Measurements from ENCODE around the gene MFSD6. TPM values are rescaled to one million over a fixed set of nuclear protein-coding genes. Genes with fewer than 3 reads are reported as not detected.

Gene MFSD6
- total and polyA plus RNA-seq, 10 donors: 5.0 to 130 (median 46.9) TPM

DNA sequence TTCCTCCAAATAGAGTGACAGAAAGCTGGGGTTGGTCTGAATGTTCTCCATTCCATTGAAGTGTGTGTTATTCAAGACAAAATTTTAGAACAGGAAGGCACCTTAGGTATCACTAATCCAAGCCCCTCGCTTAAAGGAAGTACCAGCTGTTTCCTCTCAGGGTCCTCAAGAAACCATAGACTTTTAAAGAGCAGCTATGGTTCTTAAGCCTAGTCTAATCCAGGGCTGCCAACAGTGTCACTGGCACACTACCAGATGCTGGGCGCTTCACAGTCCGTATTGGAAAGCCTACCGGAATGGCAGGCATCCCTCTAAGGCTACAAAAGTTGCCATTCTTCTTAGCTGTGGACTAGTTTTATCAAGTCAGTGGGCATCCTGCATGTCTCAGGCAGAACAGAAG lies 124.4 kb downstream of the MFSD6 start:
- DNase-seq: no peak
- TF ChIP-seq POLR2A (IDR thresholded peaks at IDR 0.05) (no peak), POLR2AphosphoS5 (IDR thresholded peaks at IDR 0.05) (no peak), CTCF (IDR thresholded peaks at IDR 0.05 in 8 of 11, conservative IDR thresholded peaks at IDR 0.05 in 3 of 11) (no peak)
- H3K36me3 ChIP-seq: no peaks in the 10 kb centered on the region
- peaks cover 3 to 83% (median 39%) of the 10 kb centered on the region in 6 donors for H3K4me1 ChIP-seq
- H3K27ac ChIP-seq: peak overlapping the region in 5 of 8 donors; percentile 17 to 98 (median 98)
- no peaks in the 10 kb centered on the region for H3K27me3 ChIP-seq (replicated peaks in 1 of 7)
- intact Hi-C loops (cut with DNase I; ENCODE audit: low total_unique reads): loop anchor here (10.0 kb wide), 1 partner anchor 112 kb away; the partner anchor contains the start of gene NAB1
- H3K4me3 ChIP-seq: no peak overlapping the region
- 35 to 62% (median 43%) methylated on average over 3 to 4 of the region's 4 CpGs for WGBS, 5 donors
- H3K9me3 ChIP-seq: peaks cover 0 to 13% (median 9%) of the 10 kb centered on the region in 8 donors

DNA sequence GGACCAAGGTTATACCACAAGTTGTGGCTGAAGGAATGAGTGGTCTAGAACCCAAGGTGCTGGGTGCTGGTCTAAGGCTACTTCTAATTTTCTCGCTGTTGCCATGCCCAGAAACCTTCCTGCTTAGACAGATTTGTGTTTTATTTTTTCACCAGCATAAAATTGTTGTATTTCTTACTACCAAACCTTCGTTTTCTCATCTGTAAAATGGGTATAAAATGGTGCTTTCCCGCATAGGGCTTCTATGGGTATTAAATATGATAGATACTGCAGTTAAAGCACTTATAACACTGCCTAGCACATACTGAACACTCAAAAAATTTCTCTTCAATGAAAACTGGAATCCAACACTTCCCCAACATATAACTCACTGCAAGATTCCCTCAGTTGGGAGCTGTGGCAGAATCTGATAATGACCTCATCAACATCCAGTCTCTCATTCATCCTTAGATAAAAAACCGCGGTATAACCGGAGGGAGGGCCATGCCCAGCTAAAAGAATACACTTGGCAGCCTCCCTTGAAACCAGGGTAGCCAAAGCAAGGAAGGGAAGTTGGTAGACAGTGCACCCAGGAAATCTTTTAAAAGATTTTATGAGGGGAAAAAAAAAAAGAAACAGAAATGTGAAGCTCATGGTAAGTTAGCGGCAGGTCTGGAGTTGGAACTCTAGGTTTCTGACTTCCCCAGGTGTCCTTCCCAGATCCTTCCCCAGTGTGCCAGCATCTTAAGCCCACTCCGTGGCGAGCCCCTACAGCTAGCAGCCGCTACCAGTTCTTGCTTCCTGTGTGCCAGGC lies 125.2 kb downstream of the MFSD6 start:
- WGBS, 5 donors: 39 to 63% (median 51%) methylated on average over 10 of the region's 10 CpGs
- peak overlapping the region; percentile 61 to 82 (median 74) for H3K4me3 ChIP-seq
- H3K27me3 ChIP-seq (replicated peaks in 1 of 7): no peaks in the 10 kb centered on the region
- H3K9me3 ChIP-seq: peaks cover 0 to 21% (median 17%) of the 10 kb centered on the region in 8 donors
- H3K4me1 ChIP-seq: peaks cover 3 to 75% (median 37%) of the 10 kb centered on the region in 6 donors
- H3K36me3 ChIP-seq: no peaks in the 10 kb centered on the region
- no peak for DNase-seq
- intact Hi-C loops (cut with DNase I; ENCODE audit: low total_unique reads): loop anchor here (10.0 kb wide), 1 partner anchor 111 kb away; the partner anchor contains the start of gene NAB1
- H3K27ac ChIP-seq: peak overlapping the region; percentile 93 to 98 (median 98)
- TF ChIP-seq CTCF (IDR thresholded peaks at IDR 0.05 in 8 of 11, conservative IDR thresholded peaks at IDR 0.05 in 3 of 11) (no peak), POLR2A (IDR thresholded peaks at IDR 0.05) (no peak), POLR2AphosphoS5 (IDR thresholded peaks at IDR 0.05) (peak in 1 of 3 donors; percentile 7)

DNA sequence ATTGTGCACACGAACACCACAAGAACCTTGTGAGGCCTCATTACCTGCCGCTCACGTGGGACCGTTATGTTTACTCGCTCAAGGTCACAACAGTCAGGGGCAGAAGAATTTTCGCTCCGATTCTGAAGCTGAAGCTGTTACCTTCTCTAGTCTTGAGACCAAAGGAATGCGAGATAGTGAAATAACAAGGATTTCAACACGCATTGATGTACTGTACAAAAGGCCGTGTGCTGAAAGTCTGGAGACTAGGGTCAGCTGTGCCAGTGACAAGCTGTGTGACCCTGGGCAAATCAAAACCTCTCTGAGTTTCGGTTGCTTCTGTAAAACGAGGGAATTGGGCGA lies 125.8 kb downstream of the MFSD6 start:
- 3 to 15% (median 3%) methylated on average over 13 of the region's 13 CpGs for WGBS, 5 donors
- TF ChIP-seq POLR2AphosphoS5 (IDR thresholded peaks at IDR 0.05) (no peak), CTCF (IDR thresholded peaks at IDR 0.05 in 8 of 11, conservative IDR thresholded peaks at IDR 0.05 in 3 of 11) (no peak), POLR2A (IDR thresholded peaks at IDR 0.05) (no peak)
- DNase-seq: peak; percentile 86
- H3K4me1 ChIP-seq: peaks cover 3 to 70% (median 33%) of the 10 kb centered on the region in 6 donors
- H3K4me3 ChIP-seq: peak overlapping the region; percentile 61 to 82 (median 74)
- no peaks in the 10 kb centered on the region for H3K36me3 ChIP-seq
- intact Hi-C loops (cut with DNase I; ENCODE audit: low total_unique reads): loop anchor here (10.0 kb wide), 1 partner anchor 111 kb away; the partner anchor contains the start of gene NAB1
- H3K9me3 ChIP-seq: peaks cover 0 to 27% (median 23%) of the 10 kb centered on the region in 8 donors
- peak overlapping the region; percentile 93 to 98 (median 98) for H3K27ac ChIP-seq
- H3K27me3 ChIP-seq (replicated peaks in 1 of 7): no peaks in the 10 kb centered on the region
